Activated CD8-positive, alpha-beta T cell treated with anti-CD3 and anti-CD28 coated beads for 36 hours (primary cell): Measurements from ENCODE around the gene CXCL5. TPM values are rescaled to one million over a fixed set of nuclear protein-coding genes. Genes with fewer than 3 reads are reported as not detected.
"Not testable (repeated sequence)": the region's sequence is repeated elsewhere in the genome, so short reads cannot be mapped to it uniquely, and the experiment has no call there.

ENCODE experiments used
- ATAC-seq: fragments of 200-7000 bp; cut with Tn5 transposase; one replicate; pipeline ENCODE4 v1.10.0; 2021; ENCODE audit warnings: mild to moderate bottlenecking, moderate library complexity
- CTCF ChIA-PET: fragments of 350-600 bp; sonication (Branson Sonifier 250); formaldehyde crosslinking; loops from one replicate; lab custom pipeline; 2021; ENCODE audit warnings: antibody characterized with exemption; lab: Charles Lee
- POLR2A ChIA-PET: fragments of 350-600 bp; sonication (Branson Sonifier 250); formaldehyde crosslinking; loops from one replicate; lab custom pipeline; 2021; ENCODE audit warnings: antibody characterized with exemption; lab: Charles Lee
- DNase-seq: peaks from one replicate; pipeline ENCODE4 v3.0.0-alpha.2; 2020
- H3K27ac Mint-ChIP-seq: one replicate; pipeline ENCODE4 v1.8.0; 2021; ENCODE audit warnings: mild to moderate bottlenecking, mixed read lengths
- H3K27me3 Mint-ChIP-seq: one replicate; pipeline ENCODE4 v1.8.0; 2021; ENCODE audit warnings: mixed read lengths
- H3K36me3 Mint-ChIP-seq: one replicate; pipeline ENCODE4 v1.8.0; 2021; ENCODE audit warnings: low read depth, mixed read lengths
- H3K4me1 Mint-ChIP-seq: one replicate; pipeline ENCODE4 v1.8.0; 2021; ENCODE audit warnings: low read depth, mixed read lengths
- H3K4me3 Mint-ChIP-seq: one replicate; pipeline ENCODE4 v1.8.0; 2021; ENCODE audit warnings: mild to moderate bottlenecking, moderate library complexity, mixed read lengths
- H3K9me3 Mint-ChIP-seq: one replicate; pipeline ENCODE4 v1.8.0; 2021; ENCODE audit warnings: mixed read lengths
- CTCF ChIP-seq: fragments of 200-600 bp; IDR thresholded peaks from one replicate; pipeline ENCODE4 v1.8.0; 2022; ENCODE audit warnings: antibody characterized with exemption, mild to moderate bottlenecking
- intact Hi-C: fragments of 100-400 bp; cut with micrococcal nuclease; formaldehyde crosslinking; loops from one replicate; pipeline ENCODE4 v1.10.0; 2022
- total RNA-seq, 2 experiments: library from RNA; stranded (reverse); gene quantifications; one replicate each; pipeline ENCODE4 v1.2.3, GENCODE V29; 2021

CXCL5 gene
- total RNA-seq, 2 experiments from 2014 or later = not detected

- H3K36me3 Mint-ChIP-seq = no peaks in the 10 kb centered on the region
- H3K4me1 Mint-ChIP-seq = no peaks in the 10 kb centered on the region
- no peak for ATAC-seq
- no peak for DNase-seq
- TF ChIP-seq CTCF = no peak
- ChIA-PET POLR2A (no interaction called here), CTCF (interaction anchor here (0.8 kb wide), 1 partner anchor 10 kb away, joined by 3 read pairs; no protein-coding TSS in a partner anchor)
- H3K4me3 Mint-ChIP-seq = no peak within 1 kb of the TSS
- H3K9me3 Mint-ChIP-seq = no peaks in the 10 kb centered on the region
- intact Hi-C loops = no loop called here
- no peak within 1 kb of the TSS for H3K27ac Mint-ChIP-seq
- H3K27me3 Mint-ChIP-seq = no peaks in the 10 kb centered on the region
Measured at GRCh38 chr4:73988061-73988460, 10.4 kb downstream of the CXCL5 start, which contains the start of gene PPBP. PPBP (minus strand) TSS chr4:73988190; CDS start chr4:73988103, 87 bp downstream.

GRCh38 chr4:73985528-73985852, 13.0 kb downstream of the CXCL5 start:
- H3K27ac Mint-ChIP-seq = no peak overlapping the region
- no peaks in the 10 kb centered on the region for H3K9me3 Mint-ChIP-seq
- DNase-seq (no peak), ATAC-seq (no peak)
- H3K4me1 Mint-ChIP-seq = no peaks in the 10 kb centered on the region
- peaks cover 5% of the 10 kb centered on the region for H3K27me3 Mint-ChIP-seq
- intact Hi-C loops = no loop called here
- H3K36me3 Mint-ChIP-seq = no peaks in the 10 kb centered on the region
- CTCF ChIA-PET = no interaction called here
- H3K4me3 Mint-ChIP-seq = no peak overlapping the region
- POLR2A ChIA-PET = no interaction called here
- no peak for TF ChIP-seq CTCF

GRCh38 chr4:73984736-73985527, 13.5 kb downstream of the CXCL5 start:
- ATAC-seq (no peak), DNase-seq (no peak)
- no peak overlapping the region for H3K4me3 Mint-ChIP-seq
- intact Hi-C loops = no loop called here
- POLR2A ChIA-PET = no interaction called here
- peaks cover 5% of the 10 kb centered on the region for H3K27me3 Mint-ChIP-seq
- H3K36me3 Mint-ChIP-seq = no peaks in the 10 kb centered on the region
- CTCF ChIA-PET = no interaction called here
- no peaks in the 10 kb centered on the region for H3K4me1 Mint-ChIP-seq
- TF ChIP-seq CTCF = no peak
- H3K27ac Mint-ChIP-seq = no peak overlapping the region
- no peaks in the 10 kb centered on the region for H3K9me3 Mint-ChIP-seq

GRCh38 chr4:73981175-73981574, 17.3 kb downstream of the CXCL5 start:
- H3K27ac Mint-ChIP-seq, intact Hi-C loops, H3K27me3 Mint-ChIP-seq, CTCF ChIA-PET, H3K9me3 Mint-ChIP-seq, H3K4me1 Mint-ChIP-seq, H3K36me3 Mint-ChIP-seq, H3K4me3 Mint-ChIP-seq, DNase-seq, POLR2A ChIA-PET, ATAC-seq: not testable (repeated sequence)

GRCh38 chr4:73979407-73979957, 19.0 kb downstream of the CXCL5 start:
- no peaks in the 10 kb centered on the region for H3K36me3 Mint-ChIP-seq
- H3K9me3 Mint-ChIP-seq = peaks cover 6% of the 10 kb centered on the region
- H3K27me3 Mint-ChIP-seq = peaks cover 5% of the 10 kb centered on the region
- ChIA-PET CTCF (interaction anchor here (1.2 kb wide), 1 partner anchor 49 kb away, joined by 3 read pairs; no protein-coding TSS in a partner anchor), POLR2A (no interaction called here)
- DNase-seq (no peak), ATAC-seq (no peak)
- H3K27ac Mint-ChIP-seq = no peak overlapping the region
- no peak overlapping the region for H3K4me3 Mint-ChIP-seq
- no peaks in the 10 kb centered on the region for H3K4me1 Mint-ChIP-seq
- no peak for TF ChIP-seq CTCF
- intact Hi-C loops = no loop called here
